ENCODE measurements around the gene TRIL. TPM values are rescaled to one million over a fixed set of nuclear protein-coding genes. Genes with fewer than 3 reads are reported as not detected.

Gene TRIL
- total and polyA plus RNA-seq, 2 experiments from 2014 or later: 2.5 to 4.6 TPM

GRCh38 chr7:28996836-28997235 lies 38.7 kb upstream of the TRIL start:
- no peaks in the 10 kb centered on the region for H3K36me3 ChIP-seq (replicated peaks; ENCODE audit: insufficient read depth, low read depth)
- TF ChIP-seq EZH2phosphoT487 (IDR thresholded peaks at IDR 0.05; ENCODE audit: low read depth, severe bottlenecking, unreplicated experiment) (no peak), EZH2 (IDR thresholded peaks at IDR 0.05; ENCODE audit: borderline replicate concordance) (no peak)
- TF ChIP-seq, protein P1, sequence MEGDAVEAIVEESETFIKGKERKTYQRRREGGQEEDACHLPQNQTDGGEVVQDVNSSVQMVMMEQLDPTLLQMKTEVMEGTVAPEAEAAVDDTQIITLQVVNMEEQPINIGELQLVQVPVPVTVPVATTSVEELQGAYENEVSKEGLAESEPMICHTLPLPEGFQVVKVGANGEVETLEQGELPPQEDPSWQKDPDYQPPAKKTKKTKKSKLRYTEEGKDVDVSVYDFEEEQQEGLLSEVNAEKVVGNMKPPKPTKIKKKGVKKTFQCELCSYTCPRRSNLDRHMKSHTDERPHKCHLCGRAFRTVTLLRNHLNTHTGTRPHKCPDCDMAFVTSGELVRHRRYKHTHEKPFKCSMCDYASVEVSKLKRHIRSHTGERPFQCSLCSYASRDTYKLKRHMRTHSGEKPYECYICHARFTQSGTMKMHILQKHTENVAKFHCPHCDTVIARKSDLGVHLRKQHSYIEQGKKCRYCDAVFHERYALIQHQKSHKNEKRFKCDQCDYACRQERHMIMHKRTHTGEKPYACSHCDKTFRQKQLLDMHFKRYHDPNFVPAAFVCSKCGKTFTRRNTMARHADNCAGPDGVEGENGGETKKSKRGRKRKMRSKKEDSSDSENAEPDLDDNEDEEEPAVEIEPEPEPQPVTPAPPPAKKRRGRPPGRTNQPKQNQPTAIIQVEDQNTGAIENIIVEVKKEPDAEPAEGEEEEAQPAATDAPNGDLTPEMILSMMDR (IDR thresholded peaks at IDR 0.05; ENCODE audit: poor library complexity): no peak
- 86% methylated on average over 6 of the region's 6 CpGs for WGBS (ENCODE audit: low lambda C conversion rate, missing lambda C conversion rate)

GRCh38 chr7:28993371-28993770 lies 35.2 kb upstream of the TRIL start:
- Histone ChIP-seq H3K79me2 (no peaks in the 10 kb centered on the region), H4K20me1 (ENCODE audit: insufficient read depth, poor library complexity, severe bottlenecking) (no peaks in the 10 kb centered on the region), H2AFZ (no peak overlapping the region), H3K4me3 (no peak overlapping the region), H3K4me2 (no peak overlapping the region), H3K9me2 (replicated peaks; ENCODE audit: insufficient read depth) (no peaks in the 10 kb centered on the region), H3K36me3 (replicated peaks; ENCODE audit: insufficient read depth, low read depth) (no peaks in the 10 kb centered on the region), H3K9me3 (ENCODE audit: low read depth) (no peaks in the 10 kb centered on the region), H3K27ac (no peak overlapping the region), H3K4me1 (ENCODE audit: insufficient read depth) (peaks cover 6% of the 10 kb centered on the region), H3K27me3 (no peaks in the 10 kb centered on the region)
- DNase-seq (ENCODE audit: low spot score): no peak
- TF ChIP-seq EZH2 (IDR thresholded peaks at IDR 0.05; ENCODE audit: borderline replicate concordance) (no peak), EZH2phosphoT487 (IDR thresholded peaks at IDR 0.05; ENCODE audit: low read depth, severe bottlenecking, unreplicated experiment) (no peak)
- TF ChIP-seq, protein P1 (IDR thresholded peaks at IDR 0.05; ENCODE audit: poor library complexity): no peak
- WGBS (ENCODE audit: low lambda C conversion rate, missing lambda C conversion rate): 89% methylated on average over 4 of the region's 4 CpGs

More at GRCh38 chr7:28996836-28997235, 38.7 kb upstream of the TRIL start:
- H3K9me3 ChIP-seq (ENCODE audit: low read depth): no peaks in the 10 kb centered on the region
- no peaks in the 10 kb centered on the region for H3K9me2 ChIP-seq (replicated peaks; ENCODE audit: insufficient read depth)
- no peak overlapping the region for H3K4me3 ChIP-seq
- H3K27me3 ChIP-seq: no peaks in the 10 kb centered on the region
- no peaks in the 10 kb centered on the region for H3K79me2 ChIP-seq
- DNase-seq (ENCODE audit: low spot score): no peak
- H2AFZ ChIP-seq: no peak overlapping the region
- no peak overlapping the region for H3K4me2 ChIP-seq
- H3K4me1 ChIP-seq (ENCODE audit: insufficient read depth): peaks cover 6% of the 10 kb centered on the region
- H3K27ac ChIP-seq: no peak overlapping the region
- no peaks in the 10 kb centered on the region for H4K20me1 ChIP-seq (ENCODE audit: insufficient read depth, poor library complexity, severe bottlenecking)

- no peak for DNase-seq (ENCODE audit: low spot score)
- TF ChIP-seq EZH2 (IDR thresholded peaks at IDR 0.05; ENCODE audit: borderline replicate concordance) (no peak), EZH2phosphoT487 (IDR thresholded peaks at IDR 0.05; ENCODE audit: low read depth, severe bottlenecking, unreplicated experiment) (no peak)
- TF ChIP-seq, protein P1 (IDR thresholded peaks at IDR 0.05; ENCODE audit: poor library complexity): no peak
- H3K27me3 ChIP-seq: no peaks in the 10 kb centered on the region
- no peaks in the 10 kb centered on the region for H4K20me1 ChIP-seq (ENCODE audit: insufficient read depth, poor library complexity, severe bottlenecking)
- no peak overlapping the region for H3K4me3 ChIP-seq
- H3K9me2 ChIP-seq (replicated peaks; ENCODE audit: insufficient read depth): no peaks in the 10 kb centered on the region
- no peaks in the 10 kb centered on the region for H3K9me3 ChIP-seq (ENCODE audit: low read depth)
- H3K4me1 ChIP-seq (ENCODE audit: insufficient read depth): peaks cover under 1% of the 10 kb centered on the region
- no peaks in the 10 kb centered on the region for H3K36me3 ChIP-seq (replicated peaks; ENCODE audit: insufficient read depth, low read depth)
- no peaks in the 10 kb centered on the region for H3K79me2 ChIP-seq
- no peak overlapping the region for H2AFZ ChIP-seq
- H3K4me2 ChIP-seq: no peak overlapping the region
- WGBS (ENCODE audit: low lambda C conversion rate, missing lambda C conversion rate): 97% methylated on average over 1 of the region's 1 CpG
- H3K27ac ChIP-seq: no peak overlapping the region
Observed at GRCh38 chr7:28992798-28993197, 34.7 kb upstream of the TRIL start.

All from hepatocyte (in vitro differentiated cells).